GM06990 (cell line): ENCODE measurements around the gene SRPK2.

ENCODE experiments used
- DNase-seq: peaks from one replicate; pipeline ENCODE4 v3.0.0-alpha.2; 2011; ENCODE audit not compliant: insufficient read length; ENCODE audit errors: extremely low read depth
- H3K27me3 ChIP-seq: replicated peaks from 2 replicates; pipeline ENCODE4 v1.6.0; 2011; ENCODE audit warnings: low read length; ENCODE audit not compliant: control insufficient read depth, insufficient read depth
- H3K36me3 ChIP-seq: 2 replicates; pipeline ENCODE4 v1.5.1; 2011; ENCODE audit warnings: low read length; ENCODE audit not compliant: control insufficient read depth, insufficient read depth
- H3K4me3 ChIP-seq: replicated peaks from 2 replicates; pipeline ENCODE4 v1.5.1; 2011; ENCODE audit warnings: low read depth, mild to moderate bottlenecking, control low read depth, low read length
- TF ChIP-seq, protein P1 (sequence below): IDR thresholded peaks from 2 replicates; pipeline ENCODE4 v1.5.1; 2011; ENCODE audit warnings: low read length, control low read depth, mild to moderate bottlenecking, inconsistent platforms; ENCODE audit not compliant: insufficient read depth, poor library complexity, severe bottlenecking

SRPK2 gene

DNA sequence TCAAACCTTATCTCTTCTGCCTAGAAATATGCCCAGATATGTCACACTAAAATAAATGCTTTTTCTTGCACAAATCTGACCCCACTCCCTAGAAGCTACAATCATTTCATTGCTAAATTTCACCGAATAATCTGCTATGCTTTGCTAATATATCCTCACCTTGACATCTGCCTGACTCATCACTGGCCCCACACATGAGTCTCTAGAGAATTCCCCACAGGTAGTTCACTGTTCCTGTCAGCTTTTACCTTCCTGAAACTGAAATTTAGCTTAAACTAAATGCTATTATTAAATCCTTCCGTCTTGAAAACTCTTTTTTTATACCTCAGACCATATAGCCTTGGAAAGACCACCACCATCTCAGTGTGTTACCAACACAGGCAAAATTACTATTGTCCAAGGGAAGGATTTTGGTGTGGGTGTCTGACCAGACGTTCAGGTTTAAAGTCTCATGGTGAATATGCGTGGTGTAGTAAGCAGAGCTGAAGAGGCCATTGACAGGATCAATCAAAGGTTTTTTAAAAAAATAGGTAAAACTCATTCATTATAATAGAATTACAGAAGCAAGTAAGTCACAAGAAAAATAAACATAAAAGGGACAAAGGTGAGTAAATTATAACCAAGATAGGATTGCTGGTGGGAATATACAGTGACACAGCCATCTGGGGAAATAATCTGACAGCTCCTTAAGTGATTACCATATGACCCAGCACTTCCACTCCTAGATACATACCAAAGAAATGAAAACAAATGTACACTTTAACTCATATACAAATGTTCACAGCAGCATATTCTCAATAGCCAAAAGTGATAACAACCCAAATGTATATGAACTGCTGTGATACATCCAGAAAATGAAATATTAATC is 201.2 kb downstream of the SRPK2 start:
- TF ChIP-seq, protein P1, sequence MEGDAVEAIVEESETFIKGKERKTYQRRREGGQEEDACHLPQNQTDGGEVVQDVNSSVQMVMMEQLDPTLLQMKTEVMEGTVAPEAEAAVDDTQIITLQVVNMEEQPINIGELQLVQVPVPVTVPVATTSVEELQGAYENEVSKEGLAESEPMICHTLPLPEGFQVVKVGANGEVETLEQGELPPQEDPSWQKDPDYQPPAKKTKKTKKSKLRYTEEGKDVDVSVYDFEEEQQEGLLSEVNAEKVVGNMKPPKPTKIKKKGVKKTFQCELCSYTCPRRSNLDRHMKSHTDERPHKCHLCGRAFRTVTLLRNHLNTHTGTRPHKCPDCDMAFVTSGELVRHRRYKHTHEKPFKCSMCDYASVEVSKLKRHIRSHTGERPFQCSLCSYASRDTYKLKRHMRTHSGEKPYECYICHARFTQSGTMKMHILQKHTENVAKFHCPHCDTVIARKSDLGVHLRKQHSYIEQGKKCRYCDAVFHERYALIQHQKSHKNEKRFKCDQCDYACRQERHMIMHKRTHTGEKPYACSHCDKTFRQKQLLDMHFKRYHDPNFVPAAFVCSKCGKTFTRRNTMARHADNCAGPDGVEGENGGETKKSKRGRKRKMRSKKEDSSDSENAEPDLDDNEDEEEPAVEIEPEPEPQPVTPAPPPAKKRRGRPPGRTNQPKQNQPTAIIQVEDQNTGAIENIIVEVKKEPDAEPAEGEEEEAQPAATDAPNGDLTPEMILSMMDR, result no peak
- H3K4me3 ChIP-seq, result no peak overlapping the region; the same call in 1 of the 2 replicates
- H3K27me3 ChIP-seq, result no peaks in the 10 kb centered on the region
- no peaks in the 10 kb centered on the region for H3K36me3 ChIP-seq
- no peak for DNase-seq

- DNase-seq, result no peak
- Histone ChIP-seq H3K36me3 (no peaks in the 10 kb centered on the region), H3K27me3 (no peaks in the 10 kb centered on the region), H3K4me3 (no peak overlapping the region)
- TF ChIP-seq, protein P1, result no peak
Measured at GRCh38 chr7:105185290-105186010, 203.3 kb downstream of the SRPK2 start.

DNA sequence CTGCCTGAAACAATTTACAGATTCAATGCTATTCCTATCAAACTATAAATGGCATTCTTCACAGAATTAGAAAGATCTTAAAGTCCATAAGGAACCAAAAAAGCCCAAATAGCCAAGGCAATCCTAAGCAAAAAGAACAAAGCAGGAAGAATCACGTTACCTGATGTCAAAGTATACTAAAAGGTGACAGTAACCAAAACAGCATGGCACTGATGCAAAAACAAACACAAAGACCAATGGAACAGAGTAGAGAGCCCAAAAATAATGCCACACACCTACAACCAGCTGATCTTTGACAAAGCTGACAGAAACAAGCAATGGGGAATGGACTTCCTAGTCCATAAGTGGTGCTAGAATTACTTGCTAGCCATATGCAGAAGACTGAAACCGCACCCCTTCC is 208.7 kb downstream of the SRPK2 start:
- H3K36me3 ChIP-seq, result no peaks in the 10 kb centered on the region
- no peak for DNase-seq
- no peak overlapping the region for H3K4me3 ChIP-seq
- no peaks in the 10 kb centered on the region for H3K27me3 ChIP-seq
- TF ChIP-seq, protein P1, result no peak

DNA sequence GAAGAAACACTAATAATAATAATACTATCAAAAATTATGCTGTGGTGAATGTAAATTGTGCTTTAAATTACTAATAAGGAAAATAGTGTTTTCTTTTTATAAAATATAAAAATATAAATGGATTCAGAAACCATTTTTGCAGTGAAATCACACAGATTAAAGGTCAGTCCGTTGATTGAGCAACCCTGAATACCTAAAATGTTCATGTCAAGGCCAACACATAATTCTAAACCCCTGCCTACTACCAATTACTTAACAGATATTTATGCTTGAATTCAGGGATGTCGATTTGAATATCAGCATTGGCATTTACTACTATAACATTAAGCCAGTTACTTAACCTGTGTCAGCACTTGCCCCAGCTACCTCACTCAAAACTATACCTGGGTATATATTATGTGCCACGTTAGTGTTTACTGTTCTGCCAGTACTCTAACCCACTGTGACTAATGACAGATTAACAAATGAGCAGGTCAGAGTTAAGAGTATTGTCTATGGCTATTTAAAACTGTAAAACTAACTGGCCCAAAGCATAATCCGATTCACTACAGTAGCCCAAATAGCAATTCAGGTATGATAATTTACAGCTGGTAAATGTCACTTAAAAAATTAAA is 209.7 kb downstream of the SRPK2 start:
- Histone ChIP-seq H3K36me3 (no peaks in the 10 kb centered on the region), H3K27me3 (no peaks in the 10 kb centered on the region), H3K4me3 (no peak overlapping the region)
- DNase-seq, result no peak
- TF ChIP-seq, protein P1, result no peak

GRCh38 chr7:105178177-105178576 is 210.5 kb downstream of the SRPK2 start:
- Histone ChIP-seq H3K27me3 (no peaks in the 10 kb centered on the region), H3K4me3 (no peak overlapping the region), H3K36me3 (no peaks in the 10 kb centered on the region)
- DNase-seq, result no peak
- TF ChIP-seq, protein P1, result no peak
